Lung (tissue), 12 donors: ENCODE data around the gene WSB1. TPM values are rescaled to one million over a fixed set of nuclear protein-coding genes. Genes with fewer than 3 reads are reported as not detected.

ENCODE experiments used
- ATAC-seq: fragments of 200-7000 bp; cut with Tn5 transposase; one replicate; pipeline ENCODE4 v1.9.1; 2020; ENCODE audit warnings: moderate number of reproducible peaks; ENCODE audit not compliant: insufficient read depth, low FRiP score
- DNase-seq, 3 donors: peaks; one replicate each; pipeline ENCODE4 v3.0.0-alpha.2; 2013 to 2017
- H3K27ac ChIP-seq, 2 donors: one replicate each; pipeline ENCODE4 v1.5.1; 2013; ENCODE audit warnings: mild to moderate bottlenecking in 2 of 2, moderate library complexity in 2 of 2, control low read depth in 1 of 2, inconsistent platforms in 1 of 2, low read depth in 1 of 2, low read length in 1 of 2
- H3K27me3 ChIP-seq, 3 donors: one replicate each; pipeline ENCODE4 v1.5.1; 2013; ENCODE audit warnings: low read length in 2 of 3; ENCODE audit not compliant: control insufficient read depth in 3 of 3, insufficient read depth in 3 of 3
- H3K36me3 ChIP-seq, 4 donors: one replicate each; pipeline ENCODE4 v1.5.1; 2013; ENCODE audit warnings: low read length in 4 of 4, mild to moderate bottlenecking in 1 of 4, moderate library complexity in 1 of 4; ENCODE audit not compliant: control insufficient read depth in 4 of 4, insufficient read depth in 4 of 4
- H3K4me1 ChIP-seq, 5 donors: one replicate each; pipeline ENCODE4 v1.5.1; 2013; ENCODE audit warnings: low read length in 5 of 5, mild to moderate bottlenecking in 2 of 5, moderate library complexity in 1 of 5; ENCODE audit not compliant: control insufficient read depth in 5 of 5, insufficient read depth in 5 of 5
- H3K4me3 ChIP-seq: one replicate; pipeline ENCODE4 v1.5.1; 2013; ENCODE audit warnings: mild to moderate bottlenecking, control low read depth, moderate library complexity
- H3K9ac ChIP-seq, 2 donors: one replicate each; pipeline ENCODE4 v1.5.1; 2013; ENCODE audit warnings: low read length in 2 of 2, control low read depth in 1 of 2; ENCODE audit not compliant: insufficient read depth in 1 of 2
- H3K9me3 ChIP-seq, 4 donors: one replicate each; pipeline ENCODE4 v1.5.1; 2013; ENCODE audit warnings: low read length in 3 of 4, mild to moderate bottlenecking in 1 of 4, moderate library complexity in 1 of 4; ENCODE audit not compliant: control insufficient read depth in 4 of 4, insufficient read depth in 3 of 4
- WGBS, 2 donors: extraction: QIAGEN DNeasy Blood & Tissue Kit; methylation state at CpG; one replicate each; pipeline ENCODE4 v1.1.7; 2013; 5-methylcytosine and 5-hydroxymethylcytosine counted together
- polyA plus RNA-seq, 2 donors: library from polyadenylated mRNA; stranded (reverse); fragments of 200-250 nt; gene quantifications; one replicate each; pipeline ENCODE4 v1.2.1, GENCODE V29; 2013
- total RNA-seq, 2 donors: library from RNA; depleted of rRNA in 1 of 2; stranded (reverse); fragments of >200 nt in 1 of 2; gene quantifications; one replicate each; pipeline ENCODE4 v1.2.1, GENCODE V29; 2014 to 2021
- TF ChIP-seq, protein P1 (sequence below): IDR thresholded peaks from 2 replicates; pipeline ENCODE4 v1.5.1; 2012; ENCODE audit warnings: mild to moderate bottlenecking; ENCODE audit errors: control extremely low read depth, extremely low read depth
- donor health status: control.
- donor health status: control.
- donor health status: Bipolar disorder and iron deficiency.
- donor health status: healthy.
- donor health status: DM: yes; HTN: yes; CAD: no.

The WSB1 gene
- total and polyA plus RNA-seq, 4 donors: 181 to 748 (median 268) TPM

DNA sequence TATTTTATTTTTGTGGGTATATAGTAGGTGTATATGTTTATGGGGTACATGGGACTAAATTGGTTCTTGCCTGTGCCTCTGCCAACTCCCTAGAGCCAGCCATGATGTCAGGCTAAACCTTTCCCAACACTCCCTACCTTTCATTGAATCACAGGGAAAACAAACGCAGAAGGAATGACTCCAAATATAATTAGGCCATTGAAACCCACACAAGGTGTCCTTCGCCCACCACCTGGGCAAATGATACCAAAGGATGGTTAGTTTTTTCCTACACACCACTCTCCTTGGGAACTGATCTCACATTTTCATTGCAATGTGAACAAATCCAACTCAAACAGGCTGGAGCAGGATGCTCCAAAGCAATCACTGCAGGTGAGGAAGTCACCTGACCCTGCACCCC is 27.5 kb downstream of the WSB1 start:
- Histone ChIP-seq H3K27ac (no peak overlapping the region), H3K9ac (no peak overlapping the region), H3K9me3 (no peaks in the 10 kb centered on the region), H3K4me3 (no peak overlapping the region), H3K36me3 (peaks cover 3 to 13% (median 6%) of the 10 kb centered on the region in 4 donors), H3K4me1 (peaks cover 3 to 26% (median 17%) of the 10 kb centered on the region in 5 donors), H3K27me3 (no peaks in the 10 kb centered on the region)
- DNase-seq: no peak
- 77 to 80% methylated on average over 2 of the region's 2 CpGs for WGBS, 2 donors
- ATAC-seq: no peak
- TF ChIP-seq, protein P1, sequence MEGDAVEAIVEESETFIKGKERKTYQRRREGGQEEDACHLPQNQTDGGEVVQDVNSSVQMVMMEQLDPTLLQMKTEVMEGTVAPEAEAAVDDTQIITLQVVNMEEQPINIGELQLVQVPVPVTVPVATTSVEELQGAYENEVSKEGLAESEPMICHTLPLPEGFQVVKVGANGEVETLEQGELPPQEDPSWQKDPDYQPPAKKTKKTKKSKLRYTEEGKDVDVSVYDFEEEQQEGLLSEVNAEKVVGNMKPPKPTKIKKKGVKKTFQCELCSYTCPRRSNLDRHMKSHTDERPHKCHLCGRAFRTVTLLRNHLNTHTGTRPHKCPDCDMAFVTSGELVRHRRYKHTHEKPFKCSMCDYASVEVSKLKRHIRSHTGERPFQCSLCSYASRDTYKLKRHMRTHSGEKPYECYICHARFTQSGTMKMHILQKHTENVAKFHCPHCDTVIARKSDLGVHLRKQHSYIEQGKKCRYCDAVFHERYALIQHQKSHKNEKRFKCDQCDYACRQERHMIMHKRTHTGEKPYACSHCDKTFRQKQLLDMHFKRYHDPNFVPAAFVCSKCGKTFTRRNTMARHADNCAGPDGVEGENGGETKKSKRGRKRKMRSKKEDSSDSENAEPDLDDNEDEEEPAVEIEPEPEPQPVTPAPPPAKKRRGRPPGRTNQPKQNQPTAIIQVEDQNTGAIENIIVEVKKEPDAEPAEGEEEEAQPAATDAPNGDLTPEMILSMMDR: no peak

DNA sequence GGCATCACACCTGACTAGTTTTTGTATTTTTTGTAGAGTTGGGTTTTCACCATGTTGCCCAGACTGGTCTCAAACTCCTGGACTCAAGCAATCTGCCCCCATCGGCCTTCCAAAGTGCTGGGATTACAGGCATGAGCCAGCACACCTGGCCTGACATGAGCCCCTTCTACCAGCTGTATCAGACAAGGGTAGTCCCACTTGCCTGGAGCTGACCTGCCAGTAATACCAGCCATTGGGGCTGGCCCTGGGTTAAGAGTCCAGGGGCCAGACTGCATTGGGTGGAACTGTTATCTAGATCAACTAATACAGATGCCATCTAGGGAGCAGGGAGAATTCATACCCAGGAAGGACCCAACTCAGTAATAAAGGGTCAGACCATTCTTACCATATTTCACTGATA is 28.1 kb downstream of the WSB1 start:
- no peak for ATAC-seq
- peaks cover 3 to 26% (median 17%) of the 10 kb centered on the region in 5 donors for H3K4me1 ChIP-seq
- whole genome bisulfite sequencing, 2 donors: 83 to 95% methylated on average over 1 of the region's 1 CpG
- TF ChIP-seq, protein P1: no peak
- DNase-seq: no peak
- H3K36me3 ChIP-seq: peaks cover 3 to 12% (median 5%) of the 10 kb centered on the region in 4 donors
- H3K27ac ChIP-seq: peak overlapping the region in 1 of 2 donors; percentile 45
- H3K9ac ChIP-seq: no peak overlapping the region
- no peaks in the 10 kb centered on the region for H3K27me3 ChIP-seq
- no peak overlapping the region for H3K4me3 ChIP-seq
- H3K9me3 ChIP-seq: no peaks in the 10 kb centered on the region

DNA sequence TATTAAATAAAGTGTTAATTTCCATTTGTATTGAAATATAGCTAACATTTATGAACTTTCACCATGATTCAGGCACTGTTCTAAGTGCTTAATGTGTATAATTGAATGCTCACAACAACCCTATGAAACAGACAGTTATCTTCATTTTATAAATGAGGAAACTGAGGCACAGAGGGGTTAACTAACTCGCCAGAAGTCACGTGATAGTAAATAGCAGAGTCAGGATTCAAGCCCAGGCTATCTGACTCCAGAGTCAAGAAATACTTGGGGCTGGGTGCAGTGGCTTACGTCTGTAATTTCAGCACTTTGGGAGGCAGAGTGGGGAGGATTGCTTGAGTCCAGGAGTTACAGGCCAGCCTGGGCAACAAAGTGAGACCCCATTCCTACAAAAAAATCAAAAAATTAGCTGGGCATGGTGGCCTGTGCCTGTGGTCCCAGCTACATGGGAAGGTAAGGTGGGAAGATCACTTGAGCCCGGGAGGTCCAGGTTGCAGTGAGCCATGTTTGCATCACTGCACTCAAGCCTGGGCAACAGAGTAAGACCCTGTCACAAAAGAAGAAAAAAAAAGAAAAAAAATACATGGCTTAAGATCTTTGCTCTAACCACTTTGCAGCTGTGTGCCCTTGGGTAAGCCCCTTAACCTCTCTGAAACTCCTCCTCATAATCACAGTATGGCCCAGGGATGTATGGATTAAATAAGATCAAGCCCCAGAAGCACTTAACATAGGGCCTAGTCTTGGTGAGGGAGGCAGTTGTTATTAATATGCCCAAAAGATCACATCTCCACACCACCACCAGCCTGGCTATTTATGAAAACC is 29.0 kb downstream of the WSB1 start:
- peaks cover 3 to 9% (median 5%) of the 10 kb centered on the region in 4 donors for H3K36me3 ChIP-seq
- WGBS, 2 donors: 63 to 81% methylated on average over 4 of the region's 4 CpGs
- H3K27me3 ChIP-seq: no peaks in the 10 kb centered on the region
- DNase-seq (no peak), ATAC-seq (no peak)
- TF ChIP-seq, protein P1: no peak
- no peak overlapping the region for H3K9ac ChIP-seq
- H3K4me1 ChIP-seq: peaks cover 3 to 26% (median 17%) of the 10 kb centered on the region in 5 donors
- H3K4me3 ChIP-seq: no peak overlapping the region
- H3K9me3 ChIP-seq: no peaks in the 10 kb centered on the region
- H3K27ac ChIP-seq: peak overlapping the region; percentile 58 to 61
